OCI-LY3 (cell line): ENCODE measurements around the gene RNF112.

Source experiments
- EZH2phosphoT487 ChIP-seq: fragments of 200-600 bp; shearing (Covaris generic); IDR thresholded peaks from 2 replicates; pipeline ENCODE4 v1.6.1; 2018; ENCODE audit warnings: antibody characterized with exemption, mixed run types, low read depth
- TF ChIP-seq, protein P1 (sequence below): fragments of 200-600, 300-600 bp; sonication (generic); IDR thresholded peaks from 2 replicates; pipeline ENCODE4 v1.5.1; 2014; ENCODE audit warnings: antibody characterized with exemption, low read length, low read depth

DNA sequence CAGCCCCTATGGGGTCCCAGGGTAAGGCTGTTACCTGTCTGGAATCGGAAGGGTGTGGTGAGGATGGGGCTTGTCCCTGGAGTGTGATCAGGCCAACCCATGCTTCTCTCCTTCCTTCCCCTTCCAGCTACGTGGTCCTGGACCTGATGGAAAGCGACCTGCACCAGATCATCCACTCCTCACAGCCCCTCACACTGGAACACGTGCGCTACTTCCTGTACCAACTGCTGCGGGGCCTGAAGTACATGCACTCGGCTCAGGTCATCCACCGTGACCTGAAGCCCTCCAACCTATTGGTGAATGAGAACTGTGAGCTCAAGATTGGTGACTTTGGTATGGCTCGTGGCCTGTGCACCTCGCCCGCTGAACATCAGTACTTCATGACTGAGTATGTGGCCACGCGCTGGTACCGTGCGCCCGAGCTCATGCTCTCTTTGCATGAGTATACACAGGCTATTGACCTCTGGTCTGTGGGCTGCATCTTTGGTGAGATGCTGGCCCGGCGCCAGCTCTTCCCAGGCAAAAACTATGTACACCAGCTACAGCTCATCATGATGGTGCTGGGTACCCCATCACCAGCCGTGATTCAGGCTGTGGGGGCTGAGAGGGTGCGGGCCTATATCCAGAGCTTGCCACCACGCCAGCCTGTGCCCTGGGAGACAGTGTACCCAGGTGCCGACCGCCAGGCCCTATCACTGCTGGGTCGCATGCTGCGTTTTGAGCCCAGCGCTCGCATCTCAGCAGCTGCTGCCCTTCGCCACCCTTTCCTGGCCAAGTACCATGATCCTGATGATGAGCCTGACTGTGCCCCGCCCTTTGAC, 30.3 kb upstream of the RNF112 start:
- TF ChIP-seq, protein P1, sequence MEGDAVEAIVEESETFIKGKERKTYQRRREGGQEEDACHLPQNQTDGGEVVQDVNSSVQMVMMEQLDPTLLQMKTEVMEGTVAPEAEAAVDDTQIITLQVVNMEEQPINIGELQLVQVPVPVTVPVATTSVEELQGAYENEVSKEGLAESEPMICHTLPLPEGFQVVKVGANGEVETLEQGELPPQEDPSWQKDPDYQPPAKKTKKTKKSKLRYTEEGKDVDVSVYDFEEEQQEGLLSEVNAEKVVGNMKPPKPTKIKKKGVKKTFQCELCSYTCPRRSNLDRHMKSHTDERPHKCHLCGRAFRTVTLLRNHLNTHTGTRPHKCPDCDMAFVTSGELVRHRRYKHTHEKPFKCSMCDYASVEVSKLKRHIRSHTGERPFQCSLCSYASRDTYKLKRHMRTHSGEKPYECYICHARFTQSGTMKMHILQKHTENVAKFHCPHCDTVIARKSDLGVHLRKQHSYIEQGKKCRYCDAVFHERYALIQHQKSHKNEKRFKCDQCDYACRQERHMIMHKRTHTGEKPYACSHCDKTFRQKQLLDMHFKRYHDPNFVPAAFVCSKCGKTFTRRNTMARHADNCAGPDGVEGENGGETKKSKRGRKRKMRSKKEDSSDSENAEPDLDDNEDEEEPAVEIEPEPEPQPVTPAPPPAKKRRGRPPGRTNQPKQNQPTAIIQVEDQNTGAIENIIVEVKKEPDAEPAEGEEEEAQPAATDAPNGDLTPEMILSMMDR: no peak
- no peak for TF ChIP-seq EZH2phosphoT487
